ENCODE results near the gene TARS1. TPM values are rescaled to one million over a fixed set of nuclear protein-coding genes. Genes with fewer than 3 reads are reported as not detected.
A peak's percentile ranks its signal among the peaks of the same experiment; 100 is the strongest.

The TARS1 gene
- total and polyA plus RNA-seq, 8 donors = 42.6 to 161 (median 52.9) TPM

GRCh38 chr5:33415811-33416354 is 24.9 kb upstream of the TARS1 start:
- Histone ChIP-seq H3K4me1 (no peaks in the 10 kb centered on the region), H3K27me3 (no peaks in the 10 kb centered on the region), H3K9me3 (no peaks in the 10 kb centered on the region), H3K4me3 (no peak overlapping the region), H3K36me3 (no peaks in the 10 kb centered on the region), H3K27ac (no peak overlapping the region)
- 79 to 81% methylated on average over 4 of the region's 4 CpGs for WGBS, 2 donors
- FAIRE-seq (no peak), ATAC-seq (no peak), DNase-seq (no peak)
- intact Hi-C loops (cut with DNase I) = no loop called here
- TF ChIP-seq, protein P1, sequence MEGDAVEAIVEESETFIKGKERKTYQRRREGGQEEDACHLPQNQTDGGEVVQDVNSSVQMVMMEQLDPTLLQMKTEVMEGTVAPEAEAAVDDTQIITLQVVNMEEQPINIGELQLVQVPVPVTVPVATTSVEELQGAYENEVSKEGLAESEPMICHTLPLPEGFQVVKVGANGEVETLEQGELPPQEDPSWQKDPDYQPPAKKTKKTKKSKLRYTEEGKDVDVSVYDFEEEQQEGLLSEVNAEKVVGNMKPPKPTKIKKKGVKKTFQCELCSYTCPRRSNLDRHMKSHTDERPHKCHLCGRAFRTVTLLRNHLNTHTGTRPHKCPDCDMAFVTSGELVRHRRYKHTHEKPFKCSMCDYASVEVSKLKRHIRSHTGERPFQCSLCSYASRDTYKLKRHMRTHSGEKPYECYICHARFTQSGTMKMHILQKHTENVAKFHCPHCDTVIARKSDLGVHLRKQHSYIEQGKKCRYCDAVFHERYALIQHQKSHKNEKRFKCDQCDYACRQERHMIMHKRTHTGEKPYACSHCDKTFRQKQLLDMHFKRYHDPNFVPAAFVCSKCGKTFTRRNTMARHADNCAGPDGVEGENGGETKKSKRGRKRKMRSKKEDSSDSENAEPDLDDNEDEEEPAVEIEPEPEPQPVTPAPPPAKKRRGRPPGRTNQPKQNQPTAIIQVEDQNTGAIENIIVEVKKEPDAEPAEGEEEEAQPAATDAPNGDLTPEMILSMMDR (IDR thresholded peaks at IDR 0.05) = no peak

- H3K9me3 ChIP-seq = no peaks in the 10 kb centered on the region
- no peak overlapping the region for H3K27ac ChIP-seq
- TF ChIP-seq, protein P1 (IDR thresholded peaks at IDR 0.05) = no peak
- no peak for ATAC-seq
- no peaks in the 10 kb centered on the region for H3K27me3 ChIP-seq
- DNase-seq = no peak
- FAIRE-seq = no peak
- no peaks in the 10 kb centered on the region for H3K36me3 ChIP-seq
- intact Hi-C loops (cut with DNase I) = no loop called here
- no peak overlapping the region for H3K4me3 ChIP-seq
- H3K4me1 ChIP-seq = no peaks in the 10 kb centered on the region
These were observed 23.1 kb upstream of the TARS1 start for GRCh38 chr5:33417632-33418031.

DNA sequence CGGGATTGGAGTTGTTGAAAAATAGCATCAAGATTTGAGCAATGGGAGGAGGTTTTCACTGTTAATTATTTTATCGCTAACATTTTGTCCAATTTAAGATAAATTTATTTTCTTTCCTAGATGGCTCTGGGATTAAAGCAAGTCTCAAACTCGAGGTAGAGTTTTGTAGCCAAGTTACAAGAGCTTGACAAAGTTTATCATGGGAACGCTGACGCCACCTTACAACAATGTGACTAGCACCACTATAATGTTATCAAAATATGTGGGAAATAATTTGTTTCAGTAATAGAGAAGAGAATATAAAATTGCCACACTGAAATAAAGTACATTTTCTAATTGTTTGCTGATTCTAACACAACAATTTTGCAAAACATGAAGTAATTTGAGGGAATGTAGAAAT is 19.8 kb upstream of the TARS1 start:
- TF ChIP-seq, protein P1 (IDR thresholded peaks at IDR 0.05) = no peak
- Histone ChIP-seq H3K36me3 (no peaks in the 10 kb centered on the region), H3K4me3 (no peak overlapping the region), H3K27me3 (no peaks in the 10 kb centered on the region), H3K27ac (no peak overlapping the region), H3K4me1 (no peaks in the 10 kb centered on the region), H3K9me3 (no peaks in the 10 kb centered on the region)
- WGBS, 2 donors = 67 to 80% methylated on average over 5 of the region's 5 CpGs
- ATAC-seq (no peak), FAIRE-seq (no peak), DNase-seq (no peak)
- intact Hi-C loops (cut with DNase I) = no loop called here

- WGBS, 2 donors = 82 to 87% methylated on average over 2 of the region's 2 CpGs
- Histone ChIP-seq H3K4me1 (no peaks in the 10 kb centered on the region), H3K36me3 (no peaks in the 10 kb centered on the region), H3K9me3 (no peaks in the 10 kb centered on the region), H3K27ac (no peak overlapping the region), H3K27me3 (no peaks in the 10 kb centered on the region), H3K4me3 (no peak overlapping the region)
- no peak for FAIRE-seq
- no peak for ATAC-seq
- intact Hi-C loops (cut with DNase I) = no loop called here
- TF ChIP-seq, protein P1 (IDR thresholded peaks at IDR 0.05) = no peak
- DNase-seq = no peak
These were observed 18.6 kb upstream of the TARS1 start for GRCh38 chr5:33422191-33422590.

GRCh38 chr5:33423018-33423630 is 17.6 kb upstream of the TARS1 start:
- TF ChIP-seq, protein P1 (IDR thresholded peaks at IDR 0.05) = peak in 3 of 4 donors; percentile 22 to 35 (median 26)
- intact Hi-C loops (cut with DNase I) = no loop called here
- FAIRE-seq = peak; percentile 84
- H3K27me3 ChIP-seq = no peaks in the 10 kb centered on the region
- H3K4me1 ChIP-seq = no peaks in the 10 kb centered on the region
- H3K4me3 ChIP-seq = no peak overlapping the region
- WGBS, 2 donors = 6 to 7% methylated on average over 3 of the region's 3 CpGs
- peak in 3 of 4 donors; percentile 44 to 56 (median 49) for ATAC-seq
- no peak for DNase-seq
- no peaks in the 10 kb centered on the region for H3K9me3 ChIP-seq
- H3K27ac ChIP-seq = no peak overlapping the region
- H3K36me3 ChIP-seq = no peaks in the 10 kb centered on the region
